Neural crest cell (in vitro differentiated cells): ENCODE measurements around the gene TRIM67. TPM values are rescaled to one million over a fixed set of nuclear protein-coding genes. Genes with fewer than 3 reads are reported as not detected.

Experiments used
- DNase-seq: peaks from one replicate; pipeline ENCODE4 v3.0.0; 2021; ENCODE audit warnings: low read depth, mixed read lengths, low spot score
- H3K27ac Mint-ChIP-seq: one replicate; pipeline ENCODE4 v1.8.0; 2021; ENCODE audit warnings: mild to moderate bottlenecking, mixed read lengths; ENCODE audit not compliant: unreplicated experiment
- H3K27me3 Mint-ChIP-seq: 2 replicates; pipeline ENCODE4 v1.8.0; 2021; ENCODE audit warnings: low read depth, mild to moderate bottlenecking, mixed read lengths
- H3K36me3 Mint-ChIP-seq: 2 replicates; pipeline ENCODE4 v1.8.0; 2021; ENCODE audit warnings: low read depth, mild to moderate bottlenecking, mixed read lengths
- H3K4me1 Mint-ChIP-seq: 2 replicates; pipeline ENCODE4 v1.8.0; 2021; ENCODE audit warnings: mixed read lengths
- H3K4me3 Mint-ChIP-seq: one replicate; pipeline ENCODE4 v1.8.0; 2021; ENCODE audit warnings: mild to moderate bottlenecking, mixed read lengths
- H3K9me3 Mint-ChIP-seq: 2 replicates; pipeline ENCODE4 v1.8.0; 2021; ENCODE audit warnings: mixed read lengths
- total RNA-seq: library from RNA; stranded (reverse); gene quantifications from 2 replicates; pipeline ENCODE4 v1.2.1, GENCODE V29; 2021
- TF ChIP-seq, protein P1 (sequence below): fragments of 200-600 bp; sonication (generic); conservative IDR thresholded peaks from 2 replicates; pipeline ENCODE4 v1.5.0; 2021; ENCODE audit warnings: antibody characterized with exemption, mild to moderate bottlenecking

TRIM67 gene
- total RNA-seq, 1 donor from 2014 or later = 1.9 TPM

DNA sequence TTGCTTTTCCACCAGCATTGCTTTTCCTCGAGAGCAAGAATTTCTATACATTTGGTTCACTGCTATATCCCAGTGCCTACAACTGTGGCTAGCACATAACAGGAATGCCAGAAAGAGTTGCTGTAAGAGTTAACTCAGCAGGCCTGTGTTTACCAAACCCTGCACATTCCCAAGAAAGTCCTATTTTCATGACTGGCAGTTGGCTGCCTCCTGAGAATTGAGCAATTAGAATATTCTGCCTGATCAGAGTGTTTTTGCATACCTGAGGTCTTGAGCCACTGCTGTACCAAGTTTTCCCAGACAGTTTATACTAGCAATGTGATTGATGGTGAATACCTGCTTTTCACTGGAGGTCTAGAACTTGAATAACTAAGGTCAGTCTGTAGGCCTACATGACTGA, 76.4 kb downstream of the TRIM67 start:
- Mint-ChIP-seq H3K27ac (no peak overlapping the region), H3K27me3 (no peaks in the 10 kb centered on the region), H3K36me3 (peaks cover 4% of the 10 kb centered on the region), H3K9me3 (no peaks in the 10 kb centered on the region), H3K4me1 (peaks cover 27% of the 10 kb centered on the region), H3K4me3 (peak overlapping the region; percentile 72)
- no peak for DNase-seq
- TF ChIP-seq, protein P1, sequence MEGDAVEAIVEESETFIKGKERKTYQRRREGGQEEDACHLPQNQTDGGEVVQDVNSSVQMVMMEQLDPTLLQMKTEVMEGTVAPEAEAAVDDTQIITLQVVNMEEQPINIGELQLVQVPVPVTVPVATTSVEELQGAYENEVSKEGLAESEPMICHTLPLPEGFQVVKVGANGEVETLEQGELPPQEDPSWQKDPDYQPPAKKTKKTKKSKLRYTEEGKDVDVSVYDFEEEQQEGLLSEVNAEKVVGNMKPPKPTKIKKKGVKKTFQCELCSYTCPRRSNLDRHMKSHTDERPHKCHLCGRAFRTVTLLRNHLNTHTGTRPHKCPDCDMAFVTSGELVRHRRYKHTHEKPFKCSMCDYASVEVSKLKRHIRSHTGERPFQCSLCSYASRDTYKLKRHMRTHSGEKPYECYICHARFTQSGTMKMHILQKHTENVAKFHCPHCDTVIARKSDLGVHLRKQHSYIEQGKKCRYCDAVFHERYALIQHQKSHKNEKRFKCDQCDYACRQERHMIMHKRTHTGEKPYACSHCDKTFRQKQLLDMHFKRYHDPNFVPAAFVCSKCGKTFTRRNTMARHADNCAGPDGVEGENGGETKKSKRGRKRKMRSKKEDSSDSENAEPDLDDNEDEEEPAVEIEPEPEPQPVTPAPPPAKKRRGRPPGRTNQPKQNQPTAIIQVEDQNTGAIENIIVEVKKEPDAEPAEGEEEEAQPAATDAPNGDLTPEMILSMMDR = no peak

DNA sequence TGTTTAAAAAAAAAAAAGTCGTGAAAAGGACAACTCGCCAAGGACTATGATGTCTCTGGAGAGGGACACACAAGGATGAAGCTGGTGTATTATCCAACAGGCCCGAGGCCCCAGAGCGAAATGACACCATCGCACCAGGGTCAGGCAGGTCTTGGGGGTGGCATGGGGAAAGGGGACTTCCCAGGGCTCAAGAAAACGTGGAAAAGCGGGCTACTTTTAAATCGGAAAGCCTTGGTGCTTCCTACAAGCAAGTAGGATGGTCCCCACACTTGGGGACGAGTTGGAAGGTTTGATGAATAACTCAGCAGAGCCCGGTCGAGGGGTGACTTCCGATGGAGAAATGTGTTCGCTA, 78.6 kb downstream of the TRIM67 start:
- TF ChIP-seq, protein P1 = no peak
- Mint-ChIP-seq H3K9me3 (no peaks in the 10 kb centered on the region), H3K4me1 (peaks cover 27% of the 10 kb centered on the region), H3K36me3 (peaks cover 4% of the 10 kb centered on the region), H3K27ac (peak overlapping the region; percentile 48), H3K27me3 (no peaks in the 10 kb centered on the region), H3K4me3 (peak overlapping the region; percentile 97)
- no peak for DNase-seq

DNA sequence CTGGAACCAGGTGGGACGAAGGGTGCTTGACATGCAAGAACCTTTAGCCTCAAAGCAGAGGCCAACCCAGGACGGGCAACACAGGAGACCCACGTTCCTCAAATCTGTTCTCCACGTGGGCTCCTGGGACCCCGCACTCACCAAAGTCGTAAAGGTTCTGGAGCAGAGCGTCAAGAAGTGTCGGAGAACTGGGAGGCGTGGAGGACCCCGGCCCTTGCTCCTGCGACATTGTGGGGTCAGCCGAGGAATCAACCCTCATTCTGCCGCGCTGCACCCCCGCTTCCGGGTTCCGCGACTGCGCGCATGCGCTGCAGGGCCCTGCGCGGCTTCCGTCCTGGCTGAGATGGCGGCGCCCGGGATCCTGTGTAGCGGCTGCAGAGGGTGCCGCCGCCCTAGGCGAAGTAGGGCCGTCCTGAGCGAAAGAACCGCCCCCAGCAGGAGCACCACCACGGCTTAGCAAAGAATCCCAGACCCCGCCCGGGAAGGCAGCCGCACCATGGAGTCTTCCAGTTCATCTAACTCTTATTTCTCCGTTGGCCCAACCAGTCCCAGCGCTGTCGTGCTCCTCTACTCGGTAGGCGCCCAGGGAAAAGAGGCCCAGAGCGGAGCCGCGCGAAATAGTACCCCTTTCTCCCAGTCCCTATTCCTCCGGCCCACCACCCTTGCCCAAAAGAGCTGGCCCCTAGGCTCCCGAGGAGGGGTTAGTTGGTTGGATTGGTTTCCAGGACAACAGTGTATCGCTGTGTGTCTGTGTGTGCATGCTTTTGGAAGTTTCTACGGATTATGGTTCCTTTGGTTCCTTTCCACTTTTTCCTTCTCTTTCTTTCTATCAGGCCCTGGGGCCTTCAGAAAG, 79.3 kb downstream of the TRIM67 start, which contains the start of gene GNPAT:
Gene GNPAT (plus strand): TSS at position 330 of the 853 bp plus-strand sequence. CDS start 167 bp downstream, at position 497.
- DNase-seq = peak; percentile 88
- TF ChIP-seq, protein P1 = no peak
- Mint-ChIP-seq H3K9me3 (no peaks in the 10 kb centered on the region), H3K4me1 (peaks cover 27% of the 10 kb centered on the region), H3K27me3 (no peaks in the 10 kb centered on the region), H3K4me3 (peak within 1 kb of the TSS; percentile 97), H3K36me3 (peaks cover 4% of the 10 kb centered on the region), H3K27ac (peak within 1 kb of the TSS; percentile 94)

DNA sequence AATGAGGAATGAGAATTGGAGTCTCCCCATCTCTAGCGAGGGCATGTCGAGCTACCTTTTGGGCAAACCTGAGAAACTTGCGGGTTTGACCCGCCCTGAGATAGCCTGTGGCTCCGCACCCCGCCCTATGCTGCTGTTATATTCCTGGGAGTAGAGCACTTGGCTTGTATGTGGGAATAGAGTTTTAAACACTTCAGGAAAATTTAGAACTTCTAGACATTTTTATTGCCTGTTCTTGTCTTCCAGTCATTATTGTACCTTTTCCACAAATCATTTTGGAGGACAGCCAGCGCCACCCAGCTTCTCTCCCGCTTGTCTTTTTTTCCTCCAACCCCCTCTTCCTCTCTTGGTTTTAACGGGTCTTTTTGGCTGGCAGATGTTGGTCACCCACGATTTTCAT, 79.9 kb downstream of the TRIM67 start:
- DNase-seq = no peak
- TF ChIP-seq, protein P1 = no peak
- H3K27me3 Mint-ChIP-seq = no peaks in the 10 kb centered on the region
- peak overlapping the region; percentile 94 for H3K27ac Mint-ChIP-seq
- H3K4me3 Mint-ChIP-seq = peak overlapping the region; percentile 97
- H3K4me1 Mint-ChIP-seq = peaks cover 27% of the 10 kb centered on the region
- H3K9me3 Mint-ChIP-seq = no peaks in the 10 kb centered on the region
- H3K36me3 Mint-ChIP-seq = peaks cover 4% of the 10 kb centered on the region

DNA sequence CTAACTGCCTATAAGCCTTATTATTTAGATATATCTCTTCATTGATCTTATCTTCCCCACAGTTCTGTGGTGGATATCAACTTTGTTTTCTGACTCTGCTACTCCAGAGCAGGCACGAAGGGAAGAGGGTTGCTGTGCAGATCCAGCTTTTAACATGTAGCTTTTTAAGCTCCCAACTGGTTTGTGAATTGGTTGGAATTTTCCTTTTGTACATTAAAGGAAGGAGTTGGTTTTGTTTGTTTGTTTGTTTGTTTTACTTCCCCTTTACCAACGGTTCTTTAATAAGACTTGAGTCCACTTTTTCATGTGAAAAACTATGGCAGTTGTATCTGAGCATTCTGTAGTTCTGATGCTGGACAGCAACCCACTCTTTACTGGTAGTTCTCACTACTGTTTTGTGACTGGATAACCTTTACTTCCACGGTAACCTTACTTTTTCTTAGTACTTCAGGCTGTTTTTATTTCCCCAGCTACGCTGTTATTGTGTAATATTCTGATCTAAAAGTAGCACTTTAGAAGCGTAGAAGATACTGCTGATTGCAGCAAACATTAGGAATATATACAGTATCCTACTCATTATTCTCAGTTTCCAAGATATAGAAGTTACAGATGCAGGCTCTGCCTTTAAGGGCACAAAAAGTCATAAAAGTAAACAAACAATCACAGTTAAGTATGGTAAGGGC, 80.8 kb downstream of the TRIM67 start:
- Mint-ChIP-seq H3K4me1 (peaks cover 27% of the 10 kb centered on the region), H3K9me3 (no peaks in the 10 kb centered on the region), H3K4me3 (peak overlapping the region; percentile 97), H3K36me3 (peaks cover 2% of the 10 kb centered on the region), H3K27ac (no peak overlapping the region), H3K27me3 (no peaks in the 10 kb centered on the region)
- no peak for DNase-seq
- TF ChIP-seq, protein P1 = no peak
